ENCODE data around the gene VAV3. TPM values are rescaled to one million over a fixed set of nuclear protein-coding genes. Genes with fewer than 3 reads are reported as not detected.

Gene VAV3
- total and polyA plus RNA-seq, 10 of the 15 experiments (the other 5 are each of a cell fraction or from before 2014, with no cell fraction given) = 0.84 to 5.5 (median 3.4) TPM

DNA sequence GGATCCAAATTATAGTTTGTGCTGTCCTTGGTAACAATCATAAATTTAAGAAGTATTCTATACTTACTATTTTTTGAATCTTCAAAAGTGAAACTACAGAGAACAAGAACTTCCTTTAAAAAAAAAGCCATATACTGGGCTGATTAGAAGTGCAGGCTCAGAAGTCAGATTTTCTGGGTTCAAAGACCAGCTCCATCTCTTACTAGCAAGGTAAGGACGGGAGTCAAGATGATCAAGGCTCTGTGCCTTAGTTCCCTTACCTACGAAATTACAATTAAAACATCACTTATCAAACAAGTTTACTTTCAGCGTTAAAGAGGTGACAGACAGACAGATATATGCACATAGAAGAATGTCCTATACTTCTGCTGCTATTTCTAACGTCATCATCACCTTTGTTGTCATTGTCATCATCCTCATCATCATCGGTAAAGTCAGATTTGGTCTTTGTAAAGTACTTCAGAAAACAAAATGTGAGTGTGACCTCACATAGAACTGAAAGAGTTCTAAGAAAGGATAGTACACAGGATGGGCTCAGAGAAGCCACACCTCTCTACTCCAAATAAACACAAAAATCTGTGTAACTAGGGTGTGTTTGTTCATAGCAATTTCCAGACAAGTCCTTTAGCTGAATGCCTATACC, 178.7 kb downstream of the VAV3 start:
- in situ Hi-C loops (cut with MboI) (loop anchor here (5.0 to 25.0 kb wide), 3 partner anchors 178 to 726 kb away; partner anchors contain the start of gene VAV3), intact Hi-C loops (cut with micrococcal nuclease; ENCODE audit: unreplicated experiment) (loop anchor here (2.0 to 10.0 kb wide), 4 partner anchors 46 to 718 kb away; no protein-coding TSS in a partner anchor)
- Histone ChIP-seq H3K4me2 (ENCODE audit: control insufficient read depth, insufficient read depth) (peak overlapping the region; percentile 50; the same call in 1 of the 2 replicates), H3K4me1 (ENCODE audit: control insufficient read depth, insufficient read depth, low read length) (peaks cover 10% of the 10 kb centered on the region; the same call in 1 of the 2 replicates), H4K20me1 (ENCODE audit: control insufficient read depth, insufficient read depth) (no peaks in the 10 kb centered on the region; the same call in 1 of the 2 replicates), H3K4me3 (no peak overlapping the region), H2AFZ (ENCODE audit: control insufficient read depth, low read depth, low read length) (no peak overlapping the region; the same call in 1 of the 2 replicates), H3K79me2 (ENCODE audit: control insufficient read depth, insufficient read depth, low read length) (no peaks in the 10 kb centered on the region), H3K9ac (ENCODE audit: control insufficient read depth, insufficient read depth, low read length) (no peak overlapping the region), H3K36me3 (ENCODE audit: control insufficient read depth in 2 of 2, insufficient read depth in 2 of 2, low read length in 1 of 2) (no peaks in the 10 kb centered on the region), H3K9me3 (replicated peaks; ENCODE audit: control insufficient read depth, insufficient read depth, low read length) (no peaks in the 10 kb centered on the region), H3K27ac (ENCODE audit: control insufficient read depth, insufficient read depth) (no peak overlapping the region), H3K27me3 (replicated peaks in 1 of 2; ENCODE audit: control insufficient read depth in 2 of 2, insufficient read depth in 2 of 2, low read length in 1 of 2) (no peaks in the 10 kb centered on the region)
- DNase-seq (ENCODE audit: low read depth, low spot score) (no peak), ATAC-seq (peak; percentile 41), FAIRE-seq (no peak)
- ChIA-PET POLR2A (interaction anchor here (0.6 to 1.0 kb wide), 2 partner anchors 10 to 35 kb away, joined by 3 read pairs; no protein-coding TSS in a partner anchor), SMC1A (ENCODE audit: uncharacterized antibody, unreplicated experiment) (interaction anchor here (0.6 to 12.8 kb wide), 11 partner anchors 9 to 340 kb away, joined by 3 to 461 read pairs (median 4); no protein-coding TSS in a partner anchor), CTCF (interaction anchor here (0.8 to 14.2 kb wide), 6 partner anchors 8 to 858 kb away, joined by 3 to 568 read pairs (median 4); no protein-coding TSS in a partner anchor), RAD21 (ENCODE audit: unreplicated experiment) (interaction anchor here (1.5 to 13.6 kb wide), 3 partner anchors 8 to 340 kb away, joined by 4 to 425 read pairs (median 10); no protein-coding TSS in a partner anchor)
- 27% methylated on average over 5 of the region's 5 CpGs for WGBS (ENCODE audit: insufficient coverage, insufficient replicate concordance, low lambda C conversion rate, missing lambda C conversion rate)
- BruUV-seq (replicated peaks) = no TSS peak
- TF ChIP-seq ZNF384 (IDR thresholded peaks at IDR 0.05; ENCODE audit: borderline replicate concordance, low read depth, low read length) = 0 out of 2 replicates have a peak, but pooled peaks have one; percentile 8
- TF ChIP-seq, protein P1, sequence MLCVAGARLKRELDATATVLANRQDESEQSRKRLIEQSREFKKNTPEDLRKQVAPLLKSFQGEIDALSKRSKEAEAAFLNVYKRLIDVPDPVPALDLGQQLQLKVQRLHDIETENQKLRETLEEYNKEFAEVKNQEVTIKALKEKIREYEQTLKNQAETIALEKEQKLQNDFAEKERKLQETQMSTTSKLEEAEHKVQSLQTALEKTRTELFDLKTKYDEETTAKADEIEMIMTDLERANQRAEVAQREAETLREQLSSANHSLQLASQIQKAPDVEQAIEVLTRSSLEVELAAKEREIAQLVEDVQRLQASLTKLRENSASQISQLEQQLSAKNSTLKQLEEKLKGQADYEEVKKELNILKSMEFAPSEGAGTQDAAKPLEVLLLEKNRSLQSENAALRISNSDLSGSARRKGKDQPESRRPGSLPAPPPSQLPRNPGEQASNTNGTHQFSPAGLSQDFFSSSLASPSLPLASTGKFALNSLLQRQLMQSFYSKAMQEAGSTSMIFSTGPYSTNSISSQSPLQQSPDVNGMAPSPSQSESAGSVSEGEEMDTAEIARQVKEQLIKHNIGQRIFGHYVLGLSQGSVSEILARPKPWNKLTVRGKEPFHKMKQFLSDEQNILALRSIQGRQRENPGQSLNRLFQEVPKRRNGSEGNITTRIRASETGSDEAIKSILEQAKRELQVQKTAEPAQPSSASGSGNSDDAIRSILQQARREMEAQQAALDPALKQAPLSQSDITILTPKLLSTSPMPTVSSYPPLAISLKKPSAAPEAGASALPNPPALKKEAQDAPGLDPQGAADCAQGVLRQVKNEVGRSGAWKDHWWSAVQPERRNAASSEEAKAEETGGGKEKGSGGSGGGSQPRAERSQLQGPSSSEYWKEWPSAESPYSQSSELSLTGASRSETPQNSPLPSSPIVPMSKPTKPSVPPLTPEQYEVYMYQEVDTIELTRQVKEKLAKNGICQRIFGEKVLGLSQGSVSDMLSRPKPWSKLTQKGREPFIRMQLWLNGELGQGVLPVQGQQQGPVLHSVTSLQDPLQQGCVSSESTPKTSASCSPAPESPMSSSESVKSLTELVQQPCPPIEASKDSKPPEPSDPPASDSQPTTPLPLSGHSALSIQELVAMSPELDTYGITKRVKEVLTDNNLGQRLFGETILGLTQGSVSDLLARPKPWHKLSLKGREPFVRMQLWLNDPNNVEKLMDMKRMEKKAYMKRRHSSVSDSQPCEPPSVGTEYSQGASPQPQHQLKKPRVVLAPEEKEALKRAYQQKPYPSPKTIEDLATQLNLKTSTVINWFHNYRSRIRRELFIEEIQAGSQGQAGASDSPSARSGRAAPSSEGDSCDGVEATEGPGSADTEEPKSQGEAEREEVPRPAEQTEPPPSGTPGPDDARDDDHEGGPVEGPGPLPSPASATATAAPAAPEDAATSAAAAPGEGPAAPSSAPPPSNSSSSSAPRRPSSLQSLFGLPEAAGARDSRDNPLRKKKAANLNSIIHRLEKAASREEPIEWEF (IDR thresholded peaks at IDR 0.05; ENCODE audit: insufficient replicate concordance, low read depth, low read length) = no peak

Measured in GM12878 (cell line).